SK-N-SH treated with all-trans-retinoic acid at 6 μM for 48 hours (cell line): ENCODE measurements around the gene CARD10.

ENCODE experiments used
- ATAC-seq: fragments of 200-7000 bp; cut with Tn5 transposase; 3 replicates; pipeline ENCODE4 v1.9.1; 2020; ENCODE audit warnings: mild to moderate bottlenecking, moderate library complexity
- ARNTL ChIP-seq: fragments of 450-650 bp; formaldehyde crosslinking; IDR thresholded peaks from 2 replicates; pipeline ENCODE4 v1.5.0; 2020; ENCODE audit warnings: low read depth, mild to moderate bottlenecking, moderate library complexity, borderline replicate concordance
- BACH2 ChIP-seq: fragments of 250-450 bp; sonication (Bioruptor Pico); IDR thresholded peaks from 2 replicates; pipeline ENCODE4 v1.9.0; 2021; ENCODE audit warnings: mild to moderate bottlenecking, borderline replicate concordance
- CREB5 ChIP-seq: fragments of 250-450 bp; sonication (Bioruptor Pico); IDR thresholded peaks from 2 replicates; pipeline ENCODE4 v1.5.1; 2020; ENCODE audit warnings: low read depth, mild to moderate bottlenecking, moderate library complexity
- CSDC2 ChIP-seq: fragments of 250-450 bp; sonication (Bioruptor Pico); IDR thresholded peaks from 2 replicates; pipeline ENCODE4 v1.5.0; 2020; ENCODE audit warnings: mild to moderate bottlenecking, moderate library complexity
- CSRNP3 ChIP-seq: fragments of 250-450 bp; sonication (Bioruptor Pico); IDR thresholded peaks from 2 replicates; pipeline ENCODE4 v1.5.1; 2021; ENCODE audit warnings: mild to moderate bottlenecking, moderate library complexity
- ESRRG ChIP-seq: fragments of 250-450 bp; sonication (Bioruptor Pico); IDR thresholded peaks from 2 replicates; pipeline ENCODE4 v1.6.1; 2021; ENCODE audit warnings: mild to moderate bottlenecking
- GLIS3 ChIP-seq: fragments of 250-450 bp; sonication (Bioruptor Pico); IDR thresholded peaks from 2 replicates; pipeline ENCODE4 v1.5.0; 2020; ENCODE audit warnings: mild to moderate bottlenecking, moderate library complexity
- ISL1 ChIP-seq: fragments of 250-450 bp; sonication (Bioruptor Pico); IDR thresholded peaks from 2 replicates; pipeline ENCODE4 v2.1.2; 2022; ENCODE audit warnings: mild to moderate bottlenecking, moderate library complexity
- OSR1 ChIP-seq: fragments of 250-450 bp; sonication (Bioruptor Pico); IDR thresholded peaks from 2 replicates; pipeline ENCODE4 v1.8.0; 2022; ENCODE audit warnings: moderate library complexity, mild to moderate bottlenecking, inconsistent platforms
- PATZ1 ChIP-seq: fragments of 250-450 bp; sonication (Bioruptor Pico); IDR thresholded peaks from 2 replicates; pipeline ENCODE4 v1.8.0; 2020; ENCODE audit warnings: mild to moderate bottlenecking, moderate library complexity, borderline replicate concordance
- PPARA ChIP-seq: fragments of 250-450 bp; sonication (Bioruptor Pico); IDR thresholded peaks from 2 replicates; pipeline ENCODE4 v1.5.0; 2020; ENCODE audit warnings: mild to moderate bottlenecking, borderline replicate concordance
- RARB ChIP-seq: fragments of 250-450 bp; sonication (Bioruptor Pico); IDR thresholded peaks from 2 replicates; pipeline ENCODE4 v1.8.0; 2021; ENCODE audit warnings: mild to moderate bottlenecking, moderate library complexity
- SNAI2 ChIP-seq: fragments of 250-450 bp; sonication (Bioruptor Pico); IDR thresholded peaks from 2 replicates; pipeline ENCODE4 v1.5.0; 2020; ENCODE audit warnings: mild to moderate bottlenecking, moderate library complexity
- TCF4 ChIP-seq: fragments of 250-450 bp; sonication (Bioruptor Pico); IDR thresholded peaks from 2 replicates; pipeline ENCODE4 v1.8.0; 2021; ENCODE audit warnings: mild to moderate bottlenecking, moderate library complexity, borderline replicate concordance
- TOX ChIP-seq: fragments of 250-450 bp; sonication (Bioruptor Pico); IDR thresholded peaks from 2 replicates; pipeline ENCODE4 v1.8.0; 2021; ENCODE audit warnings: mild to moderate bottlenecking, moderate library complexity, borderline replicate concordance
- TSHZ2 ChIP-seq: fragments of 250-450 bp; sonication (Bioruptor Pico); IDR thresholded peaks from 2 replicates; pipeline ENCODE4 v1.5.0; 2020; ENCODE audit warnings: mild to moderate bottlenecking, moderate library complexity
- ZC3H10 ChIP-seq: fragments of 250-450 bp; sonication (Bioruptor Pico); IDR thresholded peaks from 2 replicates; pipeline ENCODE4 v1.5.1; 2021; ENCODE audit warnings: mild to moderate bottlenecking, moderate library complexity
- ZFP3 ChIP-seq: fragments of 250-450 bp; sonication (Bioruptor Pico); IDR thresholded peaks from 2 replicates; pipeline ENCODE4 v1.5.0; 2020; ENCODE audit warnings: mild to moderate bottlenecking, moderate library complexity
- ZNF565 ChIP-seq: fragments of 450-650 bp; formaldehyde crosslinking; conservative IDR thresholded peaks from 2 replicates; pipeline ENCODE4 v1.5.0; 2020; ENCODE audit warnings: low read depth, mild to moderate bottlenecking, moderate library complexity
- ZNF70 ChIP-seq: fragments of 450-650 bp; formaldehyde crosslinking; IDR thresholded peaks from 2 replicates; pipeline ENCODE4 v1.5.0; 2020; ENCODE audit warnings: mild to moderate bottlenecking, moderate library complexity
- ZNF8 ChIP-seq: fragments of 450-650 bp; formaldehyde crosslinking; IDR thresholded peaks from 2 replicates; pipeline ENCODE4 v1.5.0; 2020; ENCODE audit warnings: mild to moderate bottlenecking, moderate library complexity
- TF ChIP-seq, protein P1 (sequence below): fragments of 250-450 bp; sonication (Bioruptor Pico); IDR thresholded peaks from 2 replicates; pipeline ENCODE4 v1.8.0; 2021; ENCODE audit warnings: low read depth, mild to moderate bottlenecking, moderate library complexity, borderline replicate concordance

The CARD10 gene

DNA sequence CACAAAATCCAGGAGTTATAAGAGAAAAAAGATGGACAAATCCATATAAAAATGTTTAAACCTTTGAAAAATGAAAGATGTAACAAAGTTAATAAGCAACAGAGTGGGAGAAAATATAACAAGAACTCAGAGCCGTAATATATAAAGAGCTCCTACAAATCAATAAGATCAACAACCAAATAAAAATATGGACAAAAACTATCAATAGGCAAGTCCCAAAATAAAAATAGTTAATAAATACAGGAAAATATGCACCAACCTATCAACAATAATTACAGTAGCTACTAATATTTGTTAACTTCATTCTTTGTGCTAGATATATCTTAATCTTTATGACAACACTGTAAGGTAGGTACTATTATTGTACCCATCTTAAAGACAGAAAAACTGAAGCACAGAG, 2.8 kb downstream of the CARD10 start:
- ATAC-seq = no peak
- TF ChIP-seq ARNTL (no peak), TCF4 (no peak), SNAI2 (CRISPR knock-in tag) (no peak)

DNA sequence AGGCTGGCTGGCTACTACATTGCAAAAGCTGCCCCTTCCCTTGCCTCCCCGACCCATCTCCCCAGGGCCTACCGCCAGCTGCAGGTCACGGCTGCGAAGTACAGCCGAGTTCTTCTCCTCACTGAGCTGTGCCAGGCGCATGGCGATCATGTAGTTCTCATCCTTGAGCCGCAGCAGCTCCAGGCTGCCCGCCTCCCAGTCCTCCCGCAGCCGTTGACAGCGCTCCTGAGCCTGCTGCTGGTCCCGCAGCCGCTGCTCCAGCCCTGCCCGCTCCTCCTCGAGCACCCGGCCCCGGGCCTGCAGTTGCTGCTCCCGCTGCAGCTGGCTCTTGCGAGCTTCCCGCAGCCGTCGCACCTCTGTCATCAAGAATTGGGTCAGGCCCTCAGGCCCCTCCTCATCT, 3.3 kb downstream of the CARD10 start:
- ATAC-seq = no peak
- no peak for TF ChIP-seq GLIS3 (CRISPR knock-in tag)
- no peak for TF ChIP-seq ZNF70 (CRISPR knock-in tag)
- TF ChIP-seq TCF4 = no peak
- TF ChIP-seq ISL1 (CRISPR knock-in tag) = no peak
- TF ChIP-seq ZFP3 (CRISPR knock-in tag) = no peak
- TF ChIP-seq ESRRG = no peak
- no peak for TF ChIP-seq RARB (CRISPR knock-in tag)
- no peak for TF ChIP-seq BACH2 (CRISPR knock-in tag)
- no peak for TF ChIP-seq CREB5 (CRISPR knock-in tag)
- no peak for TF ChIP-seq ARNTL
- no peak for TF ChIP-seq TOX (CRISPR knock-in tag)
- no peak for TF ChIP-seq SNAI2 (CRISPR knock-in tag)
- TF ChIP-seq PPARA (CRISPR knock-in tag) = no peak
- TF ChIP-seq TSHZ2 (CRISPR knock-in tag) = no peak
- TF ChIP-seq OSR1 (CRISPR knock-in tag) = no peak
- TF ChIP-seq CSRNP3 (CRISPR knock-in tag) = no peak
- TF ChIP-seq, protein P1, sequence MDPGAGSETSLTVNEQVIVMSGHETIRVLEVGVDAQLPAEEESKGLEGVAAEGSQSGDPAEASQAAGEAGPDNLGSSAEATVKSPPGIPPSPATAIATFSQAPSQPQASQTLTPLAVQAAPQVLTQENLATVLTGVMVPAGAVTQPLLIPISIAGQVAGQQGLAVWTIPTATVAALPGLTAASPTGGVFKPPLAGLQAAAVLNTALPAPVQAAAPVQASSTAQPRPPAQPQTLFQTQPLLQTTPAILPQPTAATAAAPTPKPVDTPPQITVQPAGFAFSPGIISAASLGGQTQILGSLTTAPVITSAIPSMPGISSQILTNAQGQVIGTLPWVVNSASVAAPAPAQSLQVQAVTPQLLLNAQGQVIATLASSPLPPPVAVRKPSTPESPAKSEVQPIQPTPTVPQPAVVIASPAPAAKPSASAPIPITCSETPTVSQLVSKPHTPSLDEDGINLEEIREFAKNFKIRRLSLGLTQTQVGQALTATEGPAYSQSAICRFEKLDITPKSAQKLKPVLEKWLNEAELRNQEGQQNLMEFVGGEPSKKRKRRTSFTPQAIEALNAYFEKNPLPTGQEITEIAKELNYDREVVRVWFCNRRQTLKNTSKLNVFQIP (CRISPR knock-in tag) = no peak
- no peak for TF ChIP-seq ZC3H10

DNA sequence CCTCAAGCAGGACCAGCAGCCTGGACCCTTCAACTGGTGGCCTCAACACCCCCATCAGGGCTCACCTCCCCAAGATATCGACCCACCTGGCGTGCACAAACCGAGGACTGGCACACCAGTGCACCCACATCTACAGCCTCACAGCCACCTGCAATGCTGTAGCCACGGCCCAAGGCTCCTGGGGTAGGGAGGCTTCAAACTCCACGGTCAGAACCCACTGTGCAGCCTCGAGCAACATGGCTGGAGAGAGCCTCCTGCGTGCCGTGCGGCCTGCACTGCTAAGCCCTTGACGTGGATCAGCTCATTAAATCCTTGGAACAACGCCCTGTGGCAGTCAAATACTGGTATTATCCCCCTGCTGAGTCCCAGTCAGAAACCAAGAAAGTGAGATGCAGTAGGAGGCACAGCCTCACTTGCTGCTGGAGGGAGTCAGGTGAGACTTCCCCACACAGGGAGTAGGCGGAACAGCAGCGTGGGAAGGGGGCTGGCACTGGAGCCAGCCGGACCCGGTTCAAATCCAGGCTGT, 4.6 kb downstream of the CARD10 start:
- no peak for ATAC-seq
- TF ChIP-seq TCF4 (no peak), SNAI2 (CRISPR knock-in tag) (no peak), ARNTL (no peak)

- no peak for TF ChIP-seq ZNF565 (CRISPR knock-in tag)
- no peak for ATAC-seq
Measured at GRCh38 chr22:37511395-37512104, 7.7 kb downstream of the CARD10 start.

GRCh38 chr22:37510091-37510490, 9.1 kb downstream of the CARD10 start:
- ATAC-seq = no peak
- TF ChIP-seq ZNF8 (CRISPR knock-in tag) (no peak), ZNF70 (CRISPR knock-in tag) (no peak), ZNF565 (CRISPR knock-in tag) (no peak), PATZ1 (no peak), TCF4 (no peak), ARNTL (no peak), BACH2 (CRISPR knock-in tag) (no peak), PPARA (CRISPR knock-in tag) (no peak), TSHZ2 (CRISPR knock-in tag) (no peak), ISL1 (CRISPR knock-in tag) (no peak), CSDC2 (no peak), OSR1 (CRISPR knock-in tag) (no peak), ESRRG (no peak), SNAI2 (CRISPR knock-in tag) (no peak)
